Measurements from ENCODE around the gene DPPA5. TPM values are rescaled to one million over a fixed set of nuclear protein-coding genes. Genes with fewer than 3 reads are reported as not detected.

The DPPA5 gene
- total and polyA plus RNA-seq, 9 of the 15 experiments (the other 6 are each of a cell fraction or from before 2014, with no cell fraction given), result not detected

GRCh38 chr6:73388800-73389512 is 34.9 kb upstream of the DPPA5 start (continued):
- TF ChIP-seq, protein P1, sequence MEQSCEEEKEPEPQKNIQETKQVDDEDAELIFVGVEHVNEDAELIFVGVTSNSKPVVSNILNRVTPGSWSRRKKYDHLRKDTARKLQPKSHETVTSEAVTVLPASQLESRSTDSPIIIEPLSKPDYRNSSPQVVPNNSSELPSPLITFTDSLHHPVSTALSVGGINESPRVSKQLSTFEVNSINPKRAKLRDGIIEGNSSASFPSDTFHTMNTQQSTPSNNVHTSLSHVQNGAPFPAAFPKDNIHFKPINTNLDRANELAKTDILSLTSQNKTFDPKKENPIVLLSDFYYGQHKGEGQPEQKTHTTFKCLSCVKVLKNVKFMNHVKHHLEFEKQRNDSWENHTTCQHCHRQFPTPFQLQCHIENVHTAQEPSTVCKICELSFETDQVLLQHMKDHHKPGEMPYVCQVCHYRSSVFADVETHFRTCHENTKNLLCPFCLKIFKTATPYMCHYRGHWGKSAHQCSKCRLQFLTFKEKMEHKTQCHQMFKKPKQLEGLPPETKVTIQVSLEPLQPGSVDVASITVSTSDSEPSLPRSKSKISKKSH (CRISPR knock-in tag; IDR thresholded peaks at IDR 0.05), result no peak
- no peak for TF ChIP-seq FOXP4 (CRISPR knock-in tag; IDR thresholded peaks at IDR 0.05; ENCODE audit: borderline replicate concordance)
- TF ChIP-seq DIDO1 (tag; IDR thresholded peaks at IDR 0.05; ENCODE audit: low read depth), result no peak
- no peak for TF ChIP-seq HINFP (tag; conservative IDR thresholded peaks at IDR 0.05; ENCODE audit: low read depth)
- no peak for TF ChIP-seq PRMT5 (CRISPR knock-in tag; IDR thresholded peaks at IDR 0.05)
- TF ChIP-seq, protein P2, sequence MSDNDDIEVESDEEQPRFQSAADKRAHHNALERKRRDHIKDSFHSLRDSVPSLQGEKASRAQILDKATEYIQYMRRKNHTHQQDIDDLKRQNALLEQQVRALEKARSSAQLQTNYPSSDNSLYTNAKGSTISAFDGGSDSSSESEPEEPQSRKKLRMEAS (CRISPR knock-in tag; IDR thresholded peaks at IDR 0.05), result no peak
- no peak for TF ChIP-seq HBP1 (CRISPR knock-in tag; IDR thresholded peaks at IDR 0.05)
- no peak for TF ChIP-seq ZNF23 (CRISPR knock-in tag; IDR thresholded peaks at IDR 0.05)
- TF ChIP-seq ETV6 (IDR thresholded peaks at IDR 0.05; ENCODE audit: borderline replicate concordance in 1 of 2, low read depth in 2 of 2, low read length in 1 of 2), result no peak
- no peak for TF ChIP-seq ETV6 (CRISPR knock-in tag; IDR thresholded peaks at IDR 0.05; ENCODE audit: borderline replicate concordance)
- no peak for TF ChIP-seq MIER1 (IDR thresholded peaks at IDR 0.05; ENCODE audit: low read depth)
- no peak for TF ChIP-seq ZNF780A (CRISPR knock-in tag; IDR thresholded peaks at IDR 0.05)
- TF ChIP-seq NR2C1 (IDR thresholded peaks at IDR 0.05), result no peak
- 0 out of 2 replicates have a peak, but pooled peaks have one; percentile 26 for TF ChIP-seq NR2C1 (tag; IDR thresholded peaks at IDR 0.05)
- TF ChIP-seq, protein P3, sequence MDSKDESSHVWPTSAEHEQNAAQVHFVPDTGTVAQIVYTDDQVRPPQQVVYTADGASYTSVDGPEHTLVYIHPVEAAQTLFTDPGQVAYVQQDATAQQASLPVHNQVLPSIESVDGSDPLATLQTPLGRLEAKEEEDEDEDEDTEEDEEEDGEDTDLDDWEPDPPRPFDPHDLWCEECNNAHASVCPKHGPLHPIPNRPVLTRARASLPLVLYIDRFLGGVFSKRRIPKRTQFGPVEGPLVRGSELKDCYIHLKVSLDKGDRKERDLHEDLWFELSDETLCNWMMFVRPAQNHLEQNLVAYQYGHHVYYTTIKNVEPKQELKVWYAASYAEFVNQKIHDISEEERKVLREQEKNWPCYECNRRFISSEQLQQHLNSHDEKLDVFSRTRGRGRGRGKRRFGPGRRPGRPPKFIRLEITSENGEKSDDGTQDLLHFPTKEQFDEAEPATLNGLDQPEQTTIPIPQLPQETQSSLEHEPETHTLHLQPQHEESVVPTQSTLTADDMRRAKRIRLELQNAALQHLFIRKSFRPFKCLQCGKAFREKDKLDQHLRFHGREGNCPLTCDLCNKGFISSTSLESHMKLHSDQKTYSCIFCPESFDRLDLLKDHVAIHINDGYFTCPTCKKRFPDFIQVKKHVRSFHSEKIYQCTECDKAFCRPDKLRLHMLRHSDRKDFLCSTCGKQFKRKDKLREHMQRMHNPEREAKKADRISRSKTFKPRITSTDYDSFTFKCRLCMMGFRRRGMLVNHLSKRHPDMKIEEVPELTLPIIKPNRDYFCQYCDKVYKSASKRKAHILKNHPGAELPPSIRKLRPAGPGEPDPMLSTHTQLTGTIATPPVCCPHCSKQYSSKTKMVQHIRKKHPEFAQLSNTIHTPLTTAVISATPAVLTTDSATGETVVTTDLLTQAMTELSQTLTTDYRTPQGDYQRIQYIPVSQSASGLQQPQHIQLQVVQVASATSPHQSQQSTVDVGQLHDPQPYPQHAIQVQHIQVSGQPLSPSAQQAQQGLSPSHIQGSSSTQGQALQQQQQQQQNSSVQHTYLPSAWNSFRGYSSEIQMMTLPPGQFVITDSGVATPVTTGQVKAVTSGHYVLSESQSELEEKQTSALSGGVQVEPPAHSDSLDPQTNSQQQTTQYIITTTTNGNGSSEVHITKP (IDR thresholded peaks at IDR 0.05; ENCODE audit: partially characterized antibody), result no peak
- no peak for TF ChIP-seq RBM25 (IDR thresholded peaks at IDR 0.05; ENCODE audit: low read depth, low read length, severe bottlenecking)
- no peak for TF ChIP-seq E2F3 (CRISPR knock-in tag; IDR thresholded peaks at IDR 0.05)

All from K562 (cell line).